Chondrocyte (in vitro differentiated cells): ENCODE data around the gene P3R3URF. TPM values are rescaled to one million over a fixed set of nuclear protein-coding genes. Genes with fewer than 3 reads are reported as not detected.
A peak's percentile ranks its signal among the peaks of the same experiment; 100 is the strongest.

Source experiments
- DNase-seq: peaks from one replicate; pipeline ENCODE4 v3.0.0; 2021; ENCODE audit warnings: mixed read lengths, low spot score
- H3K27ac Mint-ChIP-seq: one replicate; pipeline ENCODE4 v1.8.0; 2021; ENCODE audit warnings: mild to moderate bottlenecking, moderate library complexity, mixed read lengths; ENCODE audit not compliant: unreplicated experiment
- H3K27me3 Mint-ChIP-seq: 2 replicates; pipeline ENCODE4 v1.8.0; 2021; ENCODE audit warnings: low read depth, mixed read lengths
- H3K36me3 Mint-ChIP-seq: 2 replicates; pipeline ENCODE4 v1.8.0; 2021; ENCODE audit warnings: low read depth, mixed read lengths
- H3K4me1 Mint-ChIP-seq: 2 replicates; pipeline ENCODE4 v1.8.0; 2021; ENCODE audit warnings: low read depth, mild to moderate bottlenecking, mixed read lengths
- H3K4me3 Mint-ChIP-seq: one replicate; pipeline ENCODE4 v1.8.0; 2021; ENCODE audit warnings: mild to moderate bottlenecking, moderate library complexity, mixed read lengths; ENCODE audit not compliant: unreplicated experiment
- H3K9me3 Mint-ChIP-seq: 2 replicates; pipeline ENCODE4 v1.8.0; 2021; ENCODE audit warnings: low read depth, mixed read lengths
- CTCF ChIP-seq: fragments of 200-600 bp; sonication (generic); IDR thresholded peaks from 2 replicates; pipeline ENCODE4 v1.5.0; 2021; ENCODE audit warnings: antibody characterized with exemption, mild to moderate bottlenecking, moderate library complexity
- total RNA-seq: library from RNA; stranded (reverse); gene quantifications from 3 replicates; pipeline ENCODE4 v1.2.1, GENCODE V29; 2021

Gene P3R3URF
- total RNA-seq, 1 donor from 2014 or later: not detected

- H3K4me3 Mint-ChIP-seq: no peak overlapping the region
- H3K9me3 Mint-ChIP-seq: no peaks in the 10 kb centered on the region
- no peaks in the 10 kb centered on the region for H3K27me3 Mint-ChIP-seq
- H3K27ac Mint-ChIP-seq: no peak overlapping the region
- H3K4me1 Mint-ChIP-seq: peaks cover 39% of the 10 kb centered on the region
- no peaks in the 10 kb centered on the region for H3K36me3 Mint-ChIP-seq
- TF ChIP-seq CTCF: no peak
- DNase-seq: no peak
Observed at GRCh38 chr1:46206399-46206798, 30.1 kb upstream of the P3R3URF start.

- no peak for DNase-seq
- H3K4me1 Mint-ChIP-seq: peaks cover 39% of the 10 kb centered on the region
- no peaks in the 10 kb centered on the region for H3K9me3 Mint-ChIP-seq
- no peak for TF ChIP-seq CTCF
- no peak overlapping the region for H3K27ac Mint-ChIP-seq
- H3K27me3 Mint-ChIP-seq: no peaks in the 10 kb centered on the region
- no peak overlapping the region for H3K4me3 Mint-ChIP-seq
- no peaks in the 10 kb centered on the region for H3K36me3 Mint-ChIP-seq
Observed at GRCh38 chr1:46205791-46206190, 29.5 kb upstream of the P3R3URF start.

DNA sequence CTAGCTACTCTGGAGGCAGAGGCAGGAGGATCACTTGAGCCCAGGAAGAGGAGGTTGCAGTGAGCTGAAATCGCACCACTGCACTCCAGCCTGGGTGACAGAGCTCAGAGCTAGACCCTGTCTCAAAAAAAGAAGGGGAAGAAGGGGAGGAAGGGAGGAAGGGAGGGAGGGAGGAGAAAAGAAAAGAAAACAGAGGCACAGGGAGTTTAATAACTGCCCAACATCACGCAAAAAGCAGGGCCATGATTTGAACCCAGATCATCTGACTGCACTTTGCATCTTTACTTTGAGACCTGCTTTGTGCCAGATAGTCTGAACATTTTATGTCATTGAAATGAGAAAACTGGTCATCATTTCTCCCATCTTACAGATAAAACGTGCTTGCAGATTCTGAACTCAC, 28.9 kb upstream of the P3R3URF start:
- H3K27me3 Mint-ChIP-seq: no peaks in the 10 kb centered on the region
- no peak for DNase-seq
- H3K4me1 Mint-ChIP-seq: peaks cover 40% of the 10 kb centered on the region
- H3K27ac Mint-ChIP-seq: peak overlapping the region; percentile 17
- H3K9me3 Mint-ChIP-seq: no peaks in the 10 kb centered on the region
- no peaks in the 10 kb centered on the region for H3K36me3 Mint-ChIP-seq
- peak overlapping the region; percentile 35 for H3K4me3 Mint-ChIP-seq
- TF ChIP-seq CTCF: no peak

- no peaks in the 10 kb centered on the region for H3K9me3 Mint-ChIP-seq
- no peak for TF ChIP-seq CTCF
- no peak for DNase-seq
- no peaks in the 10 kb centered on the region for H3K27me3 Mint-ChIP-seq
- H3K4me1 Mint-ChIP-seq: peaks cover 42% of the 10 kb centered on the region
- H3K4me3 Mint-ChIP-seq: peak overlapping the region; percentile 96
- H3K36me3 Mint-ChIP-seq: no peaks in the 10 kb centered on the region
- H3K27ac Mint-ChIP-seq: peak overlapping the region; percentile 72
Observed at GRCh38 chr1:46204406-46204742, 28.1 kb upstream of the P3R3URF start.

GRCh38 chr1:46203738-46204405, 27.6 kb upstream of the P3R3URF start:
- no peak for TF ChIP-seq CTCF
- H3K36me3 Mint-ChIP-seq: no peaks in the 10 kb centered on the region
- H3K4me1 Mint-ChIP-seq: peaks cover 46% of the 10 kb centered on the region
- H3K27ac Mint-ChIP-seq: peak overlapping the region; percentile 72
- no peaks in the 10 kb centered on the region for H3K27me3 Mint-ChIP-seq
- H3K9me3 Mint-ChIP-seq: no peaks in the 10 kb centered on the region
- no peak for DNase-seq
- H3K4me3 Mint-ChIP-seq: peak overlapping the region; percentile 96
